Upper lobe of right lung (tissue), 1 donor: ENCODE measurements around the gene TMEM31. TPM values are rescaled to one million over a fixed set of nuclear protein-coding genes. Genes with fewer than 3 reads are reported as not detected.

Experiments
- ATAC-seq: fragments of 200-7000 bp; cut with Tn5 transposase; one replicate; pipeline ENCODE4 v1.9.1; 2020; ENCODE audit warnings: mild to moderate bottlenecking, moderate library complexity
- DNase-seq: peaks from one replicate; pipeline ENCODE4 v3.0.0-alpha.2; 2020
- H3K27ac ChIP-seq: fragments of 200-600 bp; one replicate; pipeline ENCODE4 v1.8.0; 2022
- H3K27me3 ChIP-seq: fragments of 200-600 bp; one replicate; pipeline ENCODE4 v1.8.0; 2022; ENCODE audit warnings: mild to moderate bottlenecking
- H3K36me3 ChIP-seq: fragments of 200-600 bp; one replicate; pipeline ENCODE4 v1.8.0; 2022
- H3K4me1 ChIP-seq: fragments of 200-600 bp; one replicate; pipeline ENCODE4 v1.8.0; 2022
- H3K4me3 ChIP-seq: fragments of 200-600 bp; one replicate; pipeline ENCODE4 v1.8.0; 2022; ENCODE audit warnings: mild to moderate bottlenecking
- H3K9me3 ChIP-seq: fragments of 200-600 bp; one replicate; pipeline ENCODE4 v1.8.0; 2022
- CTCF ChIP-seq: fragments of 200-600 bp; IDR thresholded peaks from one replicate; pipeline ENCODE4 v1.8.0; 2022; ENCODE audit warnings: antibody characterized with exemption
- intact Hi-C: fragments of 100-400 bp; cut with DNase I; formaldehyde crosslinking; loops from one replicate; pipeline ENCODE4 v1.11.0; 2022
- total RNA-seq: library from RNA; stranded (reverse); fragmentation: NEBNext Ultra II Directional; extraction: Animal tissue kit (Norgen Biotek cat#: 25700); gene quantifications from one replicate; pipeline ENCODE4 v1.2.1, GENCODE V29; 2021
- donor health status: DM: no; HTN: yes; CAD: no; lungs with severe emphysema.

TMEM31 gene
- total RNA-seq, 1 donor from 2014 or later, result not detected

GRCh38 chrX:103687696-103688201 lies 23.0 kb upstream of the TMEM31 start:
- intact Hi-C loops, result no loop called here
- peak; percentile 56 for TF ChIP-seq CTCF
- peak; percentile 37 for ATAC-seq

GRCh38 chrX:103688946-103689345 lies 21.8 kb upstream of the TMEM31 start:
- ATAC-seq, result no peak
- no peak for DNase-seq
- H3K27ac ChIP-seq, result no peak overlapping the region
- no peaks in the 10 kb centered on the region for H3K27me3 ChIP-seq
- no peaks in the 10 kb centered on the region for H3K9me3 ChIP-seq
- H3K4me3 ChIP-seq, result no peak overlapping the region
- intact Hi-C loops, result no loop called here
- TF ChIP-seq CTCF, result peak; percentile 61
- H3K36me3 ChIP-seq, result peaks cover 11% of the 10 kb centered on the region
- no peaks in the 10 kb centered on the region for H3K4me1 ChIP-seq

More at GRCh38 chrX:103687696-103688201, 23.0 kb upstream of the TMEM31 start:
- peaks cover 22% of the 10 kb centered on the region for H3K36me3 ChIP-seq
- peak overlapping the region; percentile 70 for H3K4me3 ChIP-seq
- H3K9me3 ChIP-seq, result no peaks in the 10 kb centered on the region
- H3K4me1 ChIP-seq, result no peaks in the 10 kb centered on the region
- no peaks in the 10 kb centered on the region for H3K27me3 ChIP-seq
- H3K27ac ChIP-seq, result peak overlapping the region; percentile 97
- peak; percentile 72 for DNase-seq

- Histone ChIP-seq H3K27me3 (no peaks in the 10 kb centered on the region), H3K4me3 (no peak overlapping the region), H3K27ac (no peak overlapping the region), H3K36me3 (no peaks in the 10 kb centered on the region), H3K4me1 (no peaks in the 10 kb centered on the region), H3K9me3 (no peaks in the 10 kb centered on the region)
- no peak for ATAC-seq
- TF ChIP-seq CTCF, result no peak
- no peak for DNase-seq
- intact Hi-C loops, result no loop called here
Observed at GRCh38 chrX:103691059-103691458, 19.6 kb upstream of the TMEM31 start.

- intact Hi-C loops, result no loop called here
- no peaks in the 10 kb centered on the region for H3K27me3 ChIP-seq
- no peaks in the 10 kb centered on the region for H3K9me3 ChIP-seq
- H3K36me3 ChIP-seq, result no peaks in the 10 kb centered on the region
- ATAC-seq (no peak), DNase-seq (no peak)
- H3K4me3 ChIP-seq, result no peak overlapping the region
- H3K4me1 ChIP-seq, result no peaks in the 10 kb centered on the region
- TF ChIP-seq CTCF, result no peak
- H3K27ac ChIP-seq, result no peak overlapping the region
Observed at GRCh38 chrX:103697687-103698086, 13.0 kb upstream of the TMEM31 start.

GRCh38 chrX:103699243-103699642 lies 11.5 kb upstream of the TMEM31 start:
- intact Hi-C loops, result no loop called here
- H3K4me1 ChIP-seq, result no peaks in the 10 kb centered on the region
- TF ChIP-seq CTCF, result no peak
- DNase-seq (no peak), ATAC-seq (no peak)
- H3K27ac ChIP-seq, result no peak overlapping the region
- H3K4me3 ChIP-seq, result no peak overlapping the region
- H3K27me3 ChIP-seq, result no peaks in the 10 kb centered on the region
- no peaks in the 10 kb centered on the region for H3K36me3 ChIP-seq
- H3K9me3 ChIP-seq, result no peaks in the 10 kb centered on the region

- Histone ChIP-seq H3K27me3 (no peaks in the 10 kb centered on the region), H3K9me3 (no peaks in the 10 kb centered on the region), H3K4me1 (no peaks in the 10 kb centered on the region), H3K4me3 (no peak overlapping the region), H3K36me3 (no peaks in the 10 kb centered on the region), H3K27ac (no peak overlapping the region)
- DNase-seq, result no peak
- no peak for TF ChIP-seq CTCF
- ATAC-seq, result no peak
- intact Hi-C loops, result no loop called here
Observed at GRCh38 chrX:103704863-103705262, 5.8 kb upstream of the TMEM31 start.
